Measurements from ENCODE around the gene KLC4. TPM values are rescaled to one million over a fixed set of nuclear protein-coding genes. Genes with fewer than 3 reads are reported as not detected.
"Not testable (repeated sequence)": the region's sequence is repeated elsewhere in the genome, so short reads cannot be mapped to it uniquely, and the experiment has no call there.

Gene KLC4
- total RNA-seq, 1 experiment from 2014 or later = 10.1 TPM

GRCh38 chr6:43060755-43061633 is 1.6 kb downstream of the KLC4 start:
- no peak for DNase-seq (ENCODE audit: extremely low read depth, low read depth)

- no peak for DNase-seq (ENCODE audit: extremely low read depth, low read depth)
Measured at GRCh38 chr6:43061861-43062260, 2.4 kb downstream of the KLC4 start.

GRCh38 chr6:43062818-43063217 is 3.4 kb downstream of the KLC4 start:
- DNase-seq (ENCODE audit: extremely low read depth, low read depth) = no peak

GRCh38 chr6:43070028-43070632 is 10.7 kb downstream of the KLC4 start:
- peak; percentile 24 for DNase-seq (ENCODE audit: extremely low read depth, low read depth)

GRCh38 chr6:43074847-43075669 is 15.6 kb downstream of the KLC4 start:
- no peak for DNase-seq (ENCODE audit: extremely low read depth, low read depth)

- no peak for DNase-seq (ENCODE audit: extremely low read depth, low read depth)
Measured at GRCh38 chr6:43075670-43076463, 16.4 kb downstream of the KLC4 start, which contains the start of gene PTK7. Gene PTK7 (plus strand): TSS chr6:43076314. CDS start chr6:43076489, 175 bp downstream.

GRCh38 chr6:43076464-43077332 is 17.3 kb downstream of the KLC4 start:
- DNase-seq (ENCODE audit: extremely low read depth, low read depth) = no peak

GRCh38 chr6:43077333-43077809 is 17.9 kb downstream of the KLC4 start:
- DNase-seq (ENCODE audit: extremely low read depth, low read depth) = no peak

- no peak for DNase-seq (ENCODE audit: extremely low read depth, low read depth)
Measured at GRCh38 chr6:43077981-43078511, 18.6 kb downstream of the KLC4 start.

- DNase-seq (ENCODE audit: extremely low read depth, low read depth) = no peak
Measured at GRCh38 chr6:43078691-43079090, 19.3 kb downstream of the KLC4 start.

GRCh38 chr6:43081043-43081442 is 21.6 kb downstream of the KLC4 start:
- no peak for DNase-seq (ENCODE audit: extremely low read depth, low read depth)

GRCh38 chr6:43081922-43082321 is 22.5 kb downstream of the KLC4 start:
- DNase-seq (ENCODE audit: extremely low read depth, low read depth) = not testable (repeated sequence)

- DNase-seq (ENCODE audit: extremely low read depth, low read depth) = no peak
Measured at GRCh38 chr6:43082806-43083655, 23.6 kb downstream of the KLC4 start.

- DNase-seq (ENCODE audit: extremely low read depth, low read depth) = no peak
Measured at GRCh38 chr6:43086022-43086658, 26.7 kb downstream of the KLC4 start.

GRCh38 chr6:43088654-43089056 is 29.2 kb downstream of the KLC4 start:
- no peak for DNase-seq (ENCODE audit: extremely low read depth, low read depth)

- no peak for DNase-seq (ENCODE audit: extremely low read depth, low read depth)
Measured at GRCh38 chr6:43089467-43089866, 30.0 kb downstream of the KLC4 start.

GRCh38 chr6:43089874-43090558 is 30.6 kb downstream of the KLC4 start:
- no peak for DNase-seq (ENCODE audit: extremely low read depth, low read depth)
